Activated naive CD4-positive, alpha-beta T cell treated with anti-CD3 and anti-CD28 coated beads, Interleukin-2, amount 50 U/mL, for 72 hours (primary cell): ENCODE measurements around the gene BRD3OS. TPM values are rescaled to one million over a fixed set of nuclear protein-coding genes. Genes with fewer than 3 reads are reported as not detected.

Experiments used
- ATAC-seq, 2 donors: fragments of 150-1000 bp; cut with Tn5 transposase; 2 replicates each; pipeline ENCODE4 v1.10.0; 2021; ENCODE audit warnings: mild to moderate bottlenecking in 2 of 2, moderate library complexity in 2 of 2
- DNase-seq, 2 donors: peaks; one replicate each; pipeline ENCODE4 v3.0.0; 2021 to 2022; ENCODE audit warnings: low spot score in 2 of 2
- H3K27ac Mint-ChIP-seq, 2 donors: one replicate each; pipeline ENCODE4 v1.8.0; 2022; ENCODE audit warnings: mild to moderate bottlenecking in 2 of 2, mixed read lengths in 2 of 2
- H3K36me3 Mint-ChIP-seq, 2 donors: one replicate each; pipeline ENCODE4 v1.8.0; 2022; ENCODE audit warnings: mixed read lengths in 2 of 2
- H3K9me3 Mint-ChIP-seq, 2 donors: one replicate each; pipeline ENCODE4 v1.8.0; 2022; ENCODE audit warnings: mixed read lengths in 2 of 2
- total RNA-seq, 2 donors: library from RNA; stranded (reverse); gene quantifications; one replicate each; pipeline ENCODE4 v1.2.3, GENCODE V29; 2022

Gene BRD3OS
- total RNA-seq, 2 donors from 2014 or later: 3.7 to 19.8 TPM

DNA sequence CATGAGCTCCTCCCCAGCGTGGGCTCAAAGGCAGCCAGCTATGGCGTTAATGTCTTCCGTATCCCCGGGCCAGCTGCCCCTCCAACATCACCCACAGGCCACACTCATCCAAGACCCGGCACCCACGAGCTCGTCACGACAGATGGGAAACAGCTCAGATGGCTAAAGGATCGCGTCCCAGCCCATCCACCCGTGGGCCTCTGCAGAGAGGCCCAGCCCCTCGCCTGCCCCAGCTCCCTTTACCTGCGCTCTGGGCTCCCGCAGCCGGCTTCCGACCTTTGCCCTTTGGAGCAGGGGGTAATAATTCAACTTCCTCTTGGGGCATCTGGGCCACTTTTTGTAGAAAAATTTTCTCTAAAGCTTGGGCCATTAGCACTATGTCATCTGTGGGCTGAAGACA is 26.0 kb downstream of the BRD3OS start:
- Mint-ChIP-seq H3K27ac (peak overlapping the region in 1 of 2 donors; percentile 72), H3K9me3 (no peaks in the 10 kb centered on the region), H3K36me3 (no peaks in the 10 kb centered on the region)
- ATAC-seq: no peak
- DNase-seq: no peak

GRCh38 chr9:134052491-134052890 is 27.2 kb downstream of the BRD3OS start:
- Mint-ChIP-seq H3K27ac (no peak overlapping the region), H3K36me3 (no peaks in the 10 kb centered on the region), H3K9me3 (no peaks in the 10 kb centered on the region)
- ATAC-seq: no peak
- no peak for DNase-seq

DNA sequence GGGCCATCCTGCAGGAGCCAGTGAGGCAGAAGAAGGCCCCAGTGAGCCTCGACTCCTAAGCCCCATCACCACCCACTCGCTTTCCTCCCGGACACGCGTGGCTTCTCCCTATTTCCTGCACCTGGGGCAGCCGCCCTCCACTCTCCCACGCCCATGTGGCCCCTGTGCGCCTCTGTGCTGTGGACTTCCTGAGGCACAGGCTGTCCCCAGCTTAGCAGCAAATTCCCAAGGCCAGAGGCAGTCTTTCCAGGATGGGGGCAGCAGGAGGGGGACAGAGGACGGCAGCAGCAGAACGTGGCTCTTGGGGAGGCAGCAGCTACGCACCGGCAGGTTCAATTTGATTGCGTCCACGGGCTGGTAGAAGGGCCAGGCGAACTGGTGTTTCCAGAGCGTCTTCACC is 27.7 kb downstream of the BRD3OS start:
- no peaks in the 10 kb centered on the region for H3K36me3 Mint-ChIP-seq
- no peak overlapping the region for H3K27ac Mint-ChIP-seq
- H3K9me3 Mint-ChIP-seq: no peaks in the 10 kb centered on the region
- no peak for DNase-seq
- ATAC-seq: no peak

GRCh38 chr9:134053401-134053871 is 28.2 kb downstream of the BRD3OS start:
- no peak for ATAC-seq
- no peak overlapping the region for H3K27ac Mint-ChIP-seq
- no peaks in the 10 kb centered on the region for H3K36me3 Mint-ChIP-seq
- no peak for DNase-seq
- no peaks in the 10 kb centered on the region for H3K9me3 Mint-ChIP-seq

- ATAC-seq (no peak), DNase-seq (peak in 1 of 2 donors; percentile 47)
- H3K9me3 Mint-ChIP-seq: no peaks in the 10 kb centered on the region
- no peaks in the 10 kb centered on the region for H3K36me3 Mint-ChIP-seq
- no peak overlapping the region for H3K27ac Mint-ChIP-seq
These were observed 28.9 kb downstream of the BRD3OS start for GRCh38 chr9:134053941-134054761.

DNA sequence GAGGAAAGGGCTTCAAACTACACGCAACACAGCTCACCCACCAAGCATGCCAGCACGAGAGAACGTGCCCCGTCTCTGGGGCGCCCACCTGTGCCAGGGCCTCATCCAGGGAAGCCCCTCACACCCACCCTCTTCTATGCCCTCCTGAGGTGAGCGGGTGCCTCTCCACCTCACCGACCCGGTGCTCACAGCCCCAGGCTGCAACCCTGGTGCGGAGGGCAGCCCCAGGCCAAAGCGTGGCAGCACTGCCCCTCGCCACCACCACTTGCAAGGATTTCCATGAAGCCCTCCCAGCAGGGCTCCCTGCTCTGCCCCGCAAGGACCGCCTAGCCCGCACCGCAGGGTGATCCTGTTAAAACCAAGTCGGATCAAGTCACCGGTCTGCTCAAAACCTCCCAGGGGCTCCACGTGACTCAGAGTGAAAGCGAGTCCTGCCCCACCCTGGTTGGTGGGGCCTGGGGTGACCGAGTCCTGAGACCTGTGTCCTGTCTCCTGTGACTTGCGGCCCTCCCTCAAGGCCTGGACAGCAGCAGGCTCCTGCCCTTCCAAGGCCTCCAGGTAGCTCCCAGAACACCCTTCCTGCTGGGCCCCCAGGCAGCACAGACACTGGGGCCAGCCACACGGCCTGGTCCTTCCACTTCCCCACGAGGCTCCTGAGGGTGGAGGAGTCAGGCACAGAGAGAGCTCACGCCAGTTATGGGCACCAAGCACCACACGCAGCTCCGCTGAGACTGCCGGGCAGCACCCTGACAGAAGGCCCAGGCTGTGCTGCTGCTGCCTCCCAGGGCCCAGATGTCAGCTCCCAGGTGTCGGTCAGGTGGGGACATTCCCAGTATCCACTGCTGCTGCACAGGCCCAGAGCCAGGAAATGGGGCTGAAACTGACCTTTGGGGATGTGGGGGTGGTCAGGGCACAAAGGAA is 29.9 kb downstream of the BRD3OS start:
- Mint-ChIP-seq H3K9me3 (no peaks in the 10 kb centered on the region), H3K27ac (no peak overlapping the region), H3K36me3 (no peaks in the 10 kb centered on the region)
- no peak for ATAC-seq
- peak in 1 of 2 donors; percentile 47 for DNase-seq

DNA sequence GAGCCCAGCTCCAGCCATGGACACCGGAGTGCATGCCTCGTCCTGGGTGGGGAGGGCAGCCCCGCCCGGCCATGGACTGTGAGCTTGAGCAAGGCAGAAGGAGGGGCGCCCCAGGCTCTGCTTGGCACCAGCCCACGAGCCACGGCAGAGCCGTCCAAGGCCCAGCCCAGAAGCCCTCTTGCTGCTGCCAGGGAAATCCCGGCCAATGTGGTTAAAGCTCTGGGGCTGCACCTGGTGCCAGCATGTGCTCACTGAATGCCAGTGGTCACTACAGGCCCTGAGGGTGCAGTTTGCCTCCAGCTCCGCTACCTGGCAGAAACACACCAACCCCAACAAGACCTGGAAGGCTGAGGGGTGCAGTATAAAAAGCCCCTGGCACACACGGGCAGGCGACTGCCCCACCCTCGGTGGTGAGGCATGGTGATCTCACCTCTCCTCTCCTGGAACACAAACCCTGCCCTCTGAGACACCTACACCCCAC is 30.7 kb downstream of the BRD3OS start:
- Mint-ChIP-seq H3K36me3 (no peaks in the 10 kb centered on the region), H3K9me3 (no peaks in the 10 kb centered on the region), H3K27ac (peak overlapping the region in 1 of 2 donors; percentile 81)
- no peak for ATAC-seq
- peak in 1 of 2 donors; percentile 39 for DNase-seq

GRCh38 chr9:134056483-134057306 is 31.4 kb downstream of the BRD3OS start:
- ATAC-seq (no peak), DNase-seq (peak in 1 of 2 donors; percentile 45)
- Mint-ChIP-seq H3K9me3 (no peaks in the 10 kb centered on the region), H3K36me3 (no peaks in the 10 kb centered on the region), H3K27ac (peak overlapping the region in 1 of 2 donors; percentile 81)

DNA sequence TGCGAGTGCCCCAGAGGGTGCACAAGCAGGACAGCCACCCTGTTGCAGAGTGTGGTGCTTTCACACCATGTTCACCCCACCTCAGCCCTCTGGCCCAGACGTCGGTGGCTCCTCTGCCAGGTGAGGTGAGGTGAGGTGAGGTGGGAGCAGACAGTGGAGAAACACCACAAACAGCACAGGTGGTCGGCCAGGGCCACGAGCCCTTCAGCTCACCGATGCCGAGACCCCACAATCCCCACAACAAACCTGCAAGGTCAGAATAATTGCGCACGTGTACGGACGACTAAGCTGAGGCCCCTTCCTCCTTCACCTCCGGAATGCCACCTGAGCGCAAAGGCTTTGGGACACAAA is 32.0 kb downstream of the BRD3OS start:
- peak in 1 of 2 donors; percentile 20 for DNase-seq

DNA sequence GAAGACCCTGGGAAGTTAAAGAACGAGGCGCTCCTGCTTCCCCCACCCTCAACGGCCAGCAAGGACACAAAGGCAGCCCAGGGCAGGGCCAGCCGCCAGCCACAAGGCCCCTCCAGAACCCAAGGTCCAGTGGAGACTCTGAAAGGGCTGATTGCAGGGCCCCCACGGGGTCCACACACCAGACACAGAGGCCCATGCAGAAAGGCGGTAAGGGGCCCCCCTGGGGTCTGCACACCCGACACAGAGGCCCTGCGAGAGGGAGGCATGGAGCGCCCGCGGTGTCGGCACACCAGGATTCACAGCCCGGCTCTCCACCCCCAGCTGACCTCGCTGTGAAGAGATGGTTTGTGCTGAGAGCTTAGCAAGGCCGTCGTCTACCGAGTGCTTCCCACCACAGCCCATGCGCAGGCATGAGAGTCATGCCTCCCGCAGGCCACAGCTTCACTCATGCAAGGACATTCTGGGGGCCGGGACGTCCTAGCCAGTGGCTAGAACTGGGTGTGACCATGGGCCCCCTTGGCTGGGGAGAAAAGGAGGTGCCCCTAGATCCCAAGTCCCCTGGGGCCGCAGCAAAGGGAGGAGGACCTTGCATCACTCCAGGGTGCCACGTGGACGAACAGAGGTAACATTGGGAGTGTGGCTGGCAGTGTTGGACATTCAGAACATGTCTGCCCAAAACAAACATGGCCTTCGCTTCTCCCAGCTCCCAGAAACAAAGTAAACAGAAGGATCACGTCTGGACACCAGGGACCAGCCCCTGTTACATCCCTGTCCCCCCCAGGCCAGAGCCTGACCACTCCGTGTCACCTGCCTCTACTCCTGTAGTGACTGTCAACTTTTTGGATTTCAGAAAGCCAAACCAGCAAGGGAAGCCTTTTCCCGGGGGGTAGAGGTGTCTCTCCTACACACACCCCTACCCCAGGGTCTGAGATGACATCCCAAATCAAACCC is 32.7 kb downstream of the BRD3OS start:
- DNase-seq: peak in 1 of 2 donors; percentile 53
- H3K9me3 Mint-ChIP-seq: no peaks in the 10 kb centered on the region
- H3K27ac Mint-ChIP-seq: peak overlapping the region in 1 of 2 donors; percentile 71
- no peak for ATAC-seq
- no peaks in the 10 kb centered on the region for H3K36me3 Mint-ChIP-seq

More for the DNA sequence above, 32.0 kb downstream of the BRD3OS start:
- no peaks in the 10 kb centered on the region for H3K9me3 Mint-ChIP-seq
- H3K27ac Mint-ChIP-seq: no peak overlapping the region
- ATAC-seq: no peak
- no peaks in the 10 kb centered on the region for H3K36me3 Mint-ChIP-seq

- Mint-ChIP-seq H3K9me3 (no peaks in the 10 kb centered on the region), H3K27ac (peak overlapping the region in 1 of 2 donors; percentile 71), H3K36me3 (no peaks in the 10 kb centered on the region)
- ATAC-seq (no peak), DNase-seq (peak in 1 of 2 donors; percentile 48)
These were observed 33.4 kb downstream of the BRD3OS start for GRCh38 chr9:134058716-134059115.

DNA sequence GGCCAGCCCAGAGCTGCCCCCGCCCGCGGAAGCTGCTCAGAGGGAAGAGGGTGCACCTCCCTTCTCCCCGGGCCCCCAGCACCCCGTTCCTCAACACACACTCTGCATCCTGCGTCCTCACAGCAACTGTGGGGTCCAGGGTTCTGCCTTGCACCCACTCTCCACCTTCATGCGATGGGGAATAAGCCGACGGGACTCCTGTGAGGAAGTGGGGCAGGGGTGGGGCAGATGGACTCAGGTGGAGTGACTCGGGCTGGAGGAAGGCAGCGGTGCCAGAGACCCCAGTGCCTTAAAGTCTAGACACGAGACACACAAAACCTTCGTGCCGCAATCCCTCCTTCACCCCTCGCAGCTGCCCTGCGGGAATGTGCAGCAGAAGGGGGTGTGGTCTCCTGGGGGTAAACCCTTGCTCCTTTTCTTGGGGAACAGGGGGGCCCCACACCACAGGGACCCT is 33.9 kb downstream of the BRD3OS start:
- no peaks in the 10 kb centered on the region for H3K9me3 Mint-ChIP-seq

GRCh38 chr9:134059661-134060395 is 34.5 kb downstream of the BRD3OS start:
- DNase-seq (peak in 1 of 2 donors; percentile 53), ATAC-seq (peak; percentile 46 to 69)
- H3K27ac Mint-ChIP-seq: peak overlapping the region in 1 of 2 donors; percentile 74

More for the DNA sequence above, 33.9 kb downstream of the BRD3OS start:
- ATAC-seq (no peak), DNase-seq (peak in 1 of 2 donors; percentile 25)
- Mint-ChIP-seq H3K36me3 (no peaks in the 10 kb centered on the region), H3K27ac (no peak overlapping the region)

GRCh38 chr9:134060546-134060945 is 35.3 kb downstream of the BRD3OS start:
- no peak for ATAC-seq
- DNase-seq: no peak
- peak overlapping the region; percentile 60 to 69 for H3K27ac Mint-ChIP-seq
- H3K9me3 Mint-ChIP-seq: no peaks in the 10 kb centered on the region
- no peaks in the 10 kb centered on the region for H3K36me3 Mint-ChIP-seq

More at GRCh38 chr9:134059661-134060395, 34.5 kb downstream of the BRD3OS start:
- Mint-ChIP-seq H3K36me3 (no peaks in the 10 kb centered on the region), H3K9me3 (no peaks in the 10 kb centered on the region)
